Prostate gland (tissue), 2 donors: ENCODE measurements around the gene ADAMTS2. TPM values are rescaled to one million over a fixed set of nuclear protein-coding genes. Genes with fewer than 3 reads are reported as not detected.

Experiments
- DNase-seq: peaks from one replicate; pipeline ENCODE4 v3.0.0-alpha.2; 2019; ENCODE audit warnings: low spot score
- H3K27ac ChIP-seq, 2 donors: fragments of 200-600 bp; sonication (generic); 2 replicates each; pipeline ENCODE4 v1.5.1; 2017 to 2019
- H3K27me3 ChIP-seq: fragments of 200-600 bp; sonication (generic); replicated peaks from 2 replicates; pipeline ENCODE4 v1.5.1; 2019; ENCODE audit not compliant: insufficient read depth
- H3K36me3 ChIP-seq, 2 donors: fragments of 200-600 bp; sonication (generic); 1 replicate in 1 of 2; 2 replicates in 1 of 2; pipeline versions ENCODE4 v1.5.1 to v1.8.1; 2017 to 2019
- H3K4me1 ChIP-seq: fragments of 200-600 bp; sonication (generic); replicated peaks from 2 replicates; pipeline ENCODE4 v1.5.1; 2019
- H3K4me3 ChIP-seq, 2 donors: fragments of 200-600 bp; sonication (generic); 2 replicates each; pipeline ENCODE4 v1.5.1; 2017 to 2019
- H3K9me3 ChIP-seq: fragments of 200-600 bp; sonication (generic); 2 replicates; pipeline ENCODE4 v1.5.1; 2017
- POLR2A ChIP-seq: fragments of 450-650 bp; IDR thresholded peaks from one replicate; pipeline ENCODE4 v1.6.1; 2016; ENCODE audit warnings: antibody characterized with exemption, mild to moderate bottlenecking
- POLR2AphosphoS5 ChIP-seq: sonication (generic); formaldehyde crosslinking; IDR thresholded peaks from one replicate; pipeline ENCODE4 v1.6.1; 2017; ENCODE audit warnings: antibody characterized with exemption
- WGBS: methylation state at CpG from one replicate; pipeline ENCODE4 v1.1.5; 2018; 5-methylcytosine and 5-hydroxymethylcytosine counted together
- intact Hi-C: fragments of 100-400 bp; cut with DNase I; formaldehyde crosslinking; loops from one replicate; pipeline ENCODE4 v1.14.2; 2022
- total RNA-seq, 2 donors: library from RNA; depleted of rRNA; stranded (reverse); fragments of >200 nt; gene quantifications; one replicate each; pipeline ENCODE4 v1.1.0, GENCODE V29; 2016
- TF ChIP-seq, protein P1 (sequence below), 4 experiments: fragments of 200-600 bp in 2 of 4; fragments of 450-650 bp in 2 of 4; sonication (generic) in 2 of 4; IDR thresholded peaks; 1 replicate in 3 of 4; 2 replicates in 1 of 4; pipeline ENCODE4 v1.5.1; 2016 to 2019; ENCODE audit warnings: antibody characterized with exemption in 4 of 4, mild to moderate bottlenecking in 2 of 4, moderate library complexity in 2 of 4

ADAMTS2 gene
- total RNA-seq, 2 donors from 2014 or later: 2.0 to 20.3 TPM

DNA sequence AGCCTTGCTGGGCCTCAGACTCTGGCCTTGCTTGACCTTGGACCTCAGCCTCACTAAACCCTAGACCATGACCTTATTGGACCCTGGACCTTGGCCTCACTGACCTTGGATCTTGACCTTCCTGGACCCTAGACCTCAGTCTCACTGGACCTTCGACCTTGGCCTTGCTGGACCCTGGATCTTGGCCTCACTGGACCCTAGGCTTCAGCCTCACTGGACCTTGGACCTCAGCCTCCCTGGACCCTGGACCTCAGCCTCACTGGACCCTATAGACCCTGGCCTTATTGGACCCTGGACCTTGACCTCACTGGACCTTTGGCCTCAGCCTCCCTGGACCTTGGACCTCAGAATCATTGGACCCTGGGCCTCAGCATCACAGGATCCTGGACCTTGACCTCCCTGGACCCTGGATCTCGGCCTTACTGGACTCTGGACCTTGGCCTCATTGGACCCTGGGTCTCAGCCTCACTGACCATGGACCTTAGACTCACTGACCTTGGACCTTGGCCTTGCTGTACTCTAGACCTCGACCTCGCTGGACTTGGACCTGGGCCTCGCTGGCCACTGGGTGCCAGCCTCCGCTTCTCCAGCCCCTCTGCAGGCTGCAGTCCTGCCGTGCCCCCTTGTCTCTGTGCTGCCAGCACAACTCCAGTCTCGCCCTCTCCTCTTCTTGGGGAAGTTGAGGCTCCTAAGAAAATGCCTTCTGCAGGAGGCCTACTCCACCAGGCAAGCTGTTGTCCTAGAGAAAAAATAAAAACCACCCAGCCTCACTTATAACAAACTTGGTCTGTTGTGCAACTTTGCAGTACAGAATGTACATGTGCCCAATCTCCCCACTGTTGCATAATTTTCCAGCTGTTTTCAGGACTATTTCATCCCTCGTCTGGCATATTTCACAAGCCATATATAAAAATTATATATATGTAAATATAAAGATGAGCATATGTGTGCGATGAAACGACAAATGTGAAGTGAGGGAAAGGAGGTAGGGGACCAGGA, 11.0 kb upstream of the ADAMTS2 start:
- TF ChIP-seq, protein P1, sequence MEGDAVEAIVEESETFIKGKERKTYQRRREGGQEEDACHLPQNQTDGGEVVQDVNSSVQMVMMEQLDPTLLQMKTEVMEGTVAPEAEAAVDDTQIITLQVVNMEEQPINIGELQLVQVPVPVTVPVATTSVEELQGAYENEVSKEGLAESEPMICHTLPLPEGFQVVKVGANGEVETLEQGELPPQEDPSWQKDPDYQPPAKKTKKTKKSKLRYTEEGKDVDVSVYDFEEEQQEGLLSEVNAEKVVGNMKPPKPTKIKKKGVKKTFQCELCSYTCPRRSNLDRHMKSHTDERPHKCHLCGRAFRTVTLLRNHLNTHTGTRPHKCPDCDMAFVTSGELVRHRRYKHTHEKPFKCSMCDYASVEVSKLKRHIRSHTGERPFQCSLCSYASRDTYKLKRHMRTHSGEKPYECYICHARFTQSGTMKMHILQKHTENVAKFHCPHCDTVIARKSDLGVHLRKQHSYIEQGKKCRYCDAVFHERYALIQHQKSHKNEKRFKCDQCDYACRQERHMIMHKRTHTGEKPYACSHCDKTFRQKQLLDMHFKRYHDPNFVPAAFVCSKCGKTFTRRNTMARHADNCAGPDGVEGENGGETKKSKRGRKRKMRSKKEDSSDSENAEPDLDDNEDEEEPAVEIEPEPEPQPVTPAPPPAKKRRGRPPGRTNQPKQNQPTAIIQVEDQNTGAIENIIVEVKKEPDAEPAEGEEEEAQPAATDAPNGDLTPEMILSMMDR (IDR thresholded peaks at IDR 0.05): no peak
- TF ChIP-seq POLR2A (no peak), POLR2AphosphoS5 (no peak)
- H3K9me3 ChIP-seq: no peaks in the 10 kb centered on the region
- peak overlapping the region in 1 of 2 donors; percentile 40 for H3K27ac ChIP-seq
- H3K4me1 ChIP-seq: no peaks in the 10 kb centered on the region
- intact Hi-C loops: no loop called here
- no peaks in the 10 kb centered on the region for H3K27me3 ChIP-seq
- DNase-seq: no peak
- no peaks in the 10 kb centered on the region for H3K36me3 ChIP-seq
- WGBS: 81% methylated on average over 11 of the region's 11 CpGs
- no peak overlapping the region for H3K4me3 ChIP-seq

DNA sequence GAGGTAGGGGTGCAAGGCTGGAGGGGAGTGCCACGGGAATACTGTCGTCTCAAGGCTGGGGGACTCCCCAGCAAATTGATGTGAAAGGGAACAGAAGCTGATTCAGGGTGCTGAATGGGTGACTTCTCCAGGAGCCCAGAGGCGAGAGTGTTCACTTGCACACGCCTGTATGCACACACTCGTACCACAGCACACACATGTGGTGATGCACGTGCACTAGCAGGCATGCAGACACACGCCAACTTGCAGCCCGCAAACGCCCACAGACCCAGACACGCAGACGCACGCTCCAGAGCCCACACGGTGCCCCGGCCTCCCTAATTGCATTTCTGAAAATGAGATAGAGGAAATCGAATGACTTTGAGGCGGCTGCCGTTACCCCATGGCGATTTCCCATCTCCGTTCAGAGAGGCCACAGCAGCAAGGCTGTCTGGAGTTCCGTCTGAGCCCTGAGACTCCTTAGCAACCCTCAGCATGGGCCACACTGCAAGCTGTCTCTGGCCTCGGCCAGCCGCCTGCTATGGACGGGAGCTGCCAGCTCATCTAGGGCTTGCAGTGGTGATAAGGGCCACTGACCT, 9.1 kb upstream of the ADAMTS2 start:
- no peaks in the 10 kb centered on the region for H3K36me3 ChIP-seq
- no peaks in the 10 kb centered on the region for H3K4me1 ChIP-seq
- H3K4me3 ChIP-seq: no peak overlapping the region
- no peak overlapping the region for H3K27ac ChIP-seq
- DNase-seq: no peak
- WGBS: 58% methylated on average over 23 of the region's 23 CpGs
- TF ChIP-seq POLR2A: no peak
- TF ChIP-seq POLR2AphosphoS5: no peak
- TF ChIP-seq, protein P1 (IDR thresholded peaks at IDR 0.05): no peak
- intact Hi-C loops: no loop called here
- H3K9me3 ChIP-seq: no peaks in the 10 kb centered on the region
- no peaks in the 10 kb centered on the region for H3K27me3 ChIP-seq

DNA sequence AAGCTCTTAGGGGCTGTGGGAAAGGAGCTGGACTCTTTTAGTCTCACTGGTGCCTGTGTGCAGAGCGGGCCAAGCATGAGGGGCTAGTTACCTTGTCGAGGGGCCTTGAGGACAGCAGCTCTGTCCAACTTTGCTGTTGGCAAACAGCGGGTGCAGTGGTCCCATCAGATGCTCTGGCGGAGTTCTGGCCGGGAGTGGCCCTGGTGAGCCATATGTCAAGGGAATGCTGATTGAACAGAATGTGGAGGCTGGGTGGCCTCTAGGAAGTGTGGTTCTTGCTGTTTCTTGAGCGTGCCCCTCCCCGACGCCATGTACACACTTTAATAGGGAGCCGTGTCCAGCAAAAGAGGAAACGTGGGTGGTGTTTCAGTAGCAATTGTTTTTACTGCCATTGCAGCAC, 3.6 kb upstream of the ADAMTS2 start:
- TF ChIP-seq POLR2A (no peak), POLR2AphosphoS5 (no peak)
- intact Hi-C loops: loop anchor here (5.0 kb wide), 1 partner anchor 182 kb away; no protein-coding TSS in a partner anchor

DNA sequence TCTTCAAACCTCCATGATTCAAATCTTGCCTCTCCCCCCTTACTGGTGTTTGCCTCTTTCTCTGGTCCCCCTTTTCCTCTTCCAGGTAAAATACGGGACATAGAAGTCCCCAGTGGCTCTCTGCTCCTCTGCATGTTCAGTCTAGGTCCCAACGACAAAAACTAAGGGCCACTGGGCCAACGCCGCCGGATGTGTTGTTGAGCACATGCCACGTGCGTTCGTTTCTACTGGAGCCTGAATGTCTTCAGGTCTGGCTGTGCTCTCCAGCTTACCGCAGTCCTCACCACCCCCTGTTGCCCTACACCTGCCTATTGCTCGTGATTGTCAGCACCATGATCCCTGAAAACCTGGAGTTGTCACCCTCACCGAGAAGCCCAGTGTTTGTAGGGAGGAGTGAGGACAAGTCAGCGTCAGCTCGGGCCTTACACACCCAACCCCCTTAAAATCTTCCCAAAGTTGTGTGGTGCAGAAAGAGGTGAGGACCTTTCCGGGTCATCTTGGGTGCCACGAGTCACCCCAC, 2.8 kb upstream of the ADAMTS2 start:
- 84% methylated on average over 15 of the region's 15 CpGs for WGBS
- Histone ChIP-seq H3K4me3 (no peak overlapping the region), H3K36me3 (no peaks in the 10 kb centered on the region), H3K27me3 (peaks cover 5% of the 10 kb centered on the region), H3K9me3 (no peaks in the 10 kb centered on the region), H3K4me1 (peaks cover 9% of the 10 kb centered on the region), H3K27ac (no peak overlapping the region)
- TF ChIP-seq POLR2AphosphoS5 (no peak), POLR2A (no peak)
- TF ChIP-seq, protein P1 (IDR thresholded peaks at IDR 0.05): no peak
- intact Hi-C loops: loop anchor here (5.0 kb wide), 1 partner anchor 181 kb away; no protein-coding TSS in a partner anchor
- no peak for DNase-seq

More for the DNA sequence above, 3.6 kb upstream of the ADAMTS2 start:
- Histone ChIP-seq H3K27me3 (peaks cover under 1% of the 10 kb centered on the region), H3K4me1 (peaks cover 4% of the 10 kb centered on the region), H3K4me3 (no peak overlapping the region), H3K36me3 (no peaks in the 10 kb centered on the region), H3K9me3 (no peaks in the 10 kb centered on the region), H3K27ac (no peak overlapping the region)
- no peak for DNase-seq
- 64% methylated on average over 10 of the region's 10 CpGs for WGBS

DNA sequence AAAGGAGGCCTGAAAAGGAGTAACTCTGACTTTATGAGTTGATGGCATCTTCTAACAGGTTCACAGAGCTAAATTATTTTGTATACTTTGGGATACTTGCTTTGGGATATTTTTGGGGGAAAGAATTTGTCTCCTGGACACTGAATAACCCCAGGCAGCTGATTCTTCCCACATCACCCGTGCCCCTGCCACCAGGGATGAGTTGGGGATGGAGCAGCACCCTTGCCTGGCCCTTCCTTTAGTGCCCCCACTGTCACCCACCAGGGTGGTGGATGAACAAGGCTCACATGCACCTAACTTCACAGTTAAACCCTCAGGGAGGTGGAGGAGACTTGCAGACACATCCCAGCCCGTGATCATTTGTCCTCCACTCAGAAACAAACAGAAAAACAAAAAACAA, 2.3 kb upstream of the ADAMTS2 start:
- Histone ChIP-seq H3K27ac (no peak overlapping the region), H3K4me3 (no peak overlapping the region), H3K4me1 (peaks cover 9% of the 10 kb centered on the region), H3K36me3 (no peaks in the 10 kb centered on the region), H3K9me3 (no peaks in the 10 kb centered on the region), H3K27me3 (peaks cover 7% of the 10 kb centered on the region)
- 68% methylated on average over 2 of the region's 2 CpGs for WGBS
- DNase-seq: no peak
- intact Hi-C loops: loop anchor here (5.0 kb wide), 1 partner anchor 180 kb away; no protein-coding TSS in a partner anchor
- no peak for TF ChIP-seq POLR2A
- TF ChIP-seq POLR2AphosphoS5: no peak
- TF ChIP-seq, protein P1 (IDR thresholded peaks at IDR 0.05): no peak
